K562 (cell line): ENCODE measurements around the gene GNAI2. TPM values are rescaled to one million over a fixed set of nuclear protein-coding genes. Genes with fewer than 3 reads are reported as not detected.
A peak's percentile ranks its signal among the peaks of the same experiment; 100 is the strongest.

Experiments used
- ATAC-seq: fragments of 200-7000 bp; cut with Tn5 transposase; 3 replicates; pipeline ENCODE4 v1.9.1; 2020; ENCODE audit warnings: moderate library complexity
- BruUV-seq: library from RNA; stranded (reverse); fragments of 400-500 nt; replicated peaks from 2 replicates; lab custom pipeline; 2021; lab: Mats Ljungman, UMichigan
- CTCF ChIA-PET: fragments of 300-600 bp; formaldehyde crosslinking; extraction: SDS; loops from one replicate; lab custom pipeline; 2021; ENCODE audit warnings: low intra/inter-chr PET ratio; lab: Yijun Ruan, JAX
- POLR2A ChIA-PET: fragments of 300-600, 350-650 bp; sonication (Branson Sonifier 250); formaldehyde crosslinking; extraction: SDS; loops from one replicate; lab custom pipeline; 2021; ENCODE audit warnings: antibody characterized with exemption, inconsistent platforms; lab: Yijun Ruan, JAX
- DNase-seq, 4 experiments: peaks; one replicate each; pipeline versions ENCODE4 v3.0.0 to v3.0.0-alpha.2; 2011 to 2018; ENCODE audit warnings: low spot score in 3 of 4, mixed read lengths in 3 of 4; ENCODE audit errors: extremely low read depth in 1 of 4
- FAIRE-seq: peaks from 2 replicates; lab custom pipeline; 2011; peaks lifted over from hg19 to GRCh38; lab: Jason Lieb, UNC
- H2AFZ ChIP-seq: 2 replicates; pipeline ENCODE4 v1.6.0; 2011; ENCODE audit warnings: low read depth, low read length, control low read depth, inconsistent platforms
- H3K27ac ChIP-seq: fragments of 200-600 bp; 3 replicates; pipeline ENCODE4 v1.8.0; 2011; ENCODE audit warnings: low read depth, mild to moderate bottlenecking, control low read depth, inconsistent platforms, low read length, moderate library complexity, mixed read lengths; ENCODE audit errors: extremely low read depth
- H3K27me3 ChIP-seq, 2 experiments: fragments of 300-600 bp in 1 of 2; 2 replicates in 1 of 2; 3 replicates in 1 of 2; pipeline versions ENCODE4 v1.6.0 to v1.8.0; 2011; ENCODE audit warnings: inconsistent platforms in 2 of 2, low read length in 2 of 2, mild to moderate bottlenecking in 1 of 2, mixed read lengths in 1 of 2, moderate library complexity in 1 of 2; ENCODE audit not compliant: control insufficient read depth in 2 of 2, insufficient read depth in 2 of 2
- H3K36me3 ChIP-seq: fragments of 300-600 bp; 3 replicates; pipeline ENCODE4 v1.8.0; 2011; ENCODE audit warnings: mild to moderate bottlenecking, low read length, inconsistent platforms; ENCODE audit not compliant: control insufficient read depth, insufficient read depth
- H3K4me1 ChIP-seq, 2 experiments: fragments of 200-600 bp in 1 of 2; replicated peaks in 1 of 2; 2 replicates in 1 of 2; 3 replicates in 1 of 2; pipeline versions ENCODE4 v1.5.1 to v1.8.0; 2011; ENCODE audit warnings: inconsistent platforms in 2 of 2, low read length in 2 of 2, mild to moderate bottlenecking in 1 of 2, mixed read lengths in 1 of 2, moderate library complexity in 1 of 2; ENCODE audit not compliant: control insufficient read depth in 2 of 2, insufficient read depth in 2 of 2
- H3K4me2 ChIP-seq: 2 replicates; pipeline ENCODE4 v1.6.1; 2011; ENCODE audit warnings: low read length, control low read depth, inconsistent platforms, mixed read lengths; ENCODE audit not compliant: insufficient read depth
- H3K4me3 ChIP-seq: fragments of 200-600 bp; sonication (generic), shearing (Covaris generic); 2 replicates; pipeline ENCODE4 v1.5.1; 2016; ENCODE audit warnings: control low read depth, inconsistent platforms
- H3K79me2 ChIP-seq: fragments of 200-600 bp; 3 replicates; pipeline ENCODE4 v1.8.0; 2011; ENCODE audit warnings: low read length, inconsistent platforms; ENCODE audit not compliant: control insufficient read depth, insufficient read depth
- H3K9ac ChIP-seq, 2 experiments: 2 replicates each; pipeline versions ENCODE4 v1.6.0 to v1.6.1; 2011; ENCODE audit warnings: low read depth in 2 of 2, low read length in 2 of 2, control low read depth in 1 of 2, inconsistent platforms in 1 of 2, mild to moderate bottlenecking in 1 of 2, mixed read lengths in 1 of 2; ENCODE audit not compliant: insufficient read depth in 1 of 2
- H3K9me1 ChIP-seq: one replicate; pipeline ENCODE4 v1.6.0; 2011; ENCODE audit warnings: inconsistent platforms, mild to moderate bottlenecking, low read length, moderate library complexity; ENCODE audit not compliant: control insufficient read depth, insufficient read depth
- H3K9me3 ChIP-seq: replicated peaks from 2 replicates; pipeline ENCODE4 v1.5.1; 2011; ENCODE audit warnings: low read depth, low read length, inconsistent platforms; ENCODE audit not compliant: control insufficient read depth, insufficient read depth
- H4K20me1 ChIP-seq: replicated peaks from 2 replicates; pipeline ENCODE4 v1.6.1; 2011; ENCODE audit warnings: low read length, inconsistent platforms, mixed read lengths; ENCODE audit not compliant: control insufficient read depth, insufficient read depth
- ARHGAP35 ChIP-seq: fragments of 450-650 bp; IDR thresholded peaks from 2 replicates; pipeline ENCODE4 v1.6.1; 2018; ENCODE audit not compliant: partially characterized antibody
- BHLHE40 ChIP-seq: IDR thresholded peaks from 2 replicates; pipeline ENCODE4 v1.6.1; 2011; ENCODE audit warnings: low read length, improper control_type of control experiment
- SPI1 ChIP-seq: IDR thresholded peaks from 2 replicates; pipeline ENCODE4 v1.6.1; 2011; ENCODE audit warnings: low read depth, low read length, control low read depth, borderline replicate concordance
- WGBS: fragments of 100-300 bp; shearing (Covaris generic); methylation state at CpG from one replicate; pipeline ENCODE4 v1.1.6; 2016; ENCODE audit warnings: low coverage, mixed read lengths; ENCODE audit not compliant: insufficient coverage; ENCODE audit errors: missing lambda C conversion rate; 5-methylcytosine and 5-hydroxymethylcytosine counted together
- in situ Hi-C: fragments of 300-500 bp; cut with MboI; formaldehyde crosslinking; loops from 4 replicates; pipeline ENCODE4 v1.15.0; 2018; ENCODE audit warnings: inconsistent platforms, mixed read lengths
- intact Hi-C: fragments of 100-400 bp; cut with micrococcal nuclease; formaldehyde crosslinking; loops from 2 replicates; pipeline ENCODE4 v1.14.2; 2022
- polyA plus RNA-seq, 8 experiments: library from polyadenylated mRNA; depleted of rRNA in 4 of 8; stranded (reverse) in 5 of 8; unstranded in 3 of 8; fragments of >200 nt; fragmentation: Nextera tagmentation in 2 of 8; fragmentation: Illumina TruSeq in 1 of 8; extraction: Ambion mirVana in 2 of 8; extraction: Trizol in 1 of 8; gene quantifications; 2 replicates each; pipeline versions ENCODE4 v1.2.1 to v1.2.3, GENCODE V29; 2011 to 2014; ENCODE audit warnings: inconsistent platforms in 1 of 8, missing spikeins in 1 of 8
- total RNA-seq, 7 experiments: library from RNA; depleted of rRNA in 6 of 7; stranded (reverse); fragments of >200 nt in 6 of 7; fragmentation: Illumina TruSeq in 2 of 7; extraction: Trizol in 2 of 7; gene quantifications; 2 replicates each; pipeline versions ENCODE4 v1.2.1 to v1.2.3, GENCODE V29; 2011 to 2021; ENCODE audit warnings: low replicate concordance in 1 of 7
- TF ChIP-seq, protein P1 (sequence below), 2 experiments: fragments of 450-650 bp in 1 of 2; IDR thresholded peaks; 2 replicates each; pipeline ENCODE4 v1.6.1; 2011 to 2017; ENCODE audit warnings: low read depth in 2 of 2, antibody characterized with exemption in 1 of 2, borderline replicate concordance in 1 of 2, low read length in 1 of 2, mild to moderate bottlenecking in 1 of 2, mixed read lengths in 1 of 2; ENCODE audit not compliant: control insufficient read depth in 1 of 2
- TF ChIP-seq, protein P2 (sequence below): fragments of 450-650 bp; IDR thresholded peaks from 2 replicates; pipeline ENCODE4 v1.6.1; 2018; ENCODE audit not compliant: partially characterized antibody
- TF ChIP-seq, protein P3 (sequence below): sonication (generic); formaldehyde crosslinking; IDR thresholded peaks from 2 replicates; pipeline ENCODE4 v1.8.0; 2022; ENCODE audit warnings: mild to moderate bottlenecking, missing genetic modification reagents, borderline replicate concordance
- TF ChIP-seq, protein P4 (sequence below): fragments of 450-650 bp; formaldehyde crosslinking; IDR thresholded peaks from 2 replicates; pipeline ENCODE4 v1.4.0; 2020; ENCODE audit warnings: mild to moderate bottlenecking
- TF ChIP-seq, protein P5 (sequence below): fragments of 450-650 bp; IDR thresholded peaks from 2 replicates; pipeline ENCODE4 v1.6.1; 2014; ENCODE audit warnings: low read depth, mild to moderate bottlenecking, moderate library complexity, borderline replicate concordance

GNAI2 gene
- total and polyA plus RNA-seq, 9 of the 15 experiments (the other 6 are each of a cell fraction or from before 2014, with no cell fraction given) = 1.1 to 72.2 (median 42.7) TPM

DNA sequence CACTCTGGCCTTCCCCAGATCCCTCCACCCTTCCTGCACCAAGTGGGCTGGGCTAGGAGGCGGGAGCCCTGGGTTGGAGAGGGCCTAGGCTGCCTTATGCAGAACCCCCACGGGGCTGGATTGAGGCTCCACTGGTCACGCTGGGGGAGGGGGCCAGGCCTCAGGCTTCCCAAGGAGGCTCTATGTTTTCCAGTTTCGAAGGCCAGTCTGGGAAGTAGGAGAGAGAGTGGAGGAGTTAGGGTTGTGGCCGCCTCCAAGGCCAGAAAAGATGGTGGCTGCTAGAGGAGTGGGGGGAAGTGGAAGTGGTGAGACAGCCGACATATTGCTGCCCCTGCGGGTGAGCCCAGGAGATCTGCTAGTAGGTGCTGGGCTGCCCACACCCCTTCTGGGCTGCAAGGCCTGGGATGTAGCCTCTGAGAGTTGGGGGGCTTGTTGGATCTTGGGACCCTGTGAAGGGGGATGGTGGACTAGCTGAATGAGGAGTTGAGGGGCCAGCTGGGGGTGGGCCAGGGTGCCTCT is 1.2 kb downstream of the GNAI2 start:
- FAIRE-seq (no peak), DNase-seq (peak in 3 of 4 experiments; percentile 22 to 45 (median 27)), ATAC-seq (no peak)
- Histone ChIP-seq H2AFZ (no peak overlapping the region), H3K4me2 (peak overlapping the region; percentile 80), H3K79me2 (peaks cover 34% of the 10 kb centered on the region), H3K27ac (0 out of 3 replicates have a peak overlapping the region, but pooled peaks have one; percentile 8), H3K27me3 (no peaks in the 10 kb centered on the region), H3K4me3 (peak overlapping the region; percentile 73), H3K36me3 (peaks cover 4% of the 10 kb centered on the region; the same call in 1 of the 3 replicates), H3K4me1 (peaks cover 36 to 67% of the 10 kb centered on the region in 2 experiments), H3K9me1 (no peaks in the 10 kb centered on the region), H4K20me1 (no peaks in the 10 kb centered on the region), H3K9me3 (no peaks in the 10 kb centered on the region), H3K9ac (peak overlapping the region in 1 of 2 experiments; percentile 95; a peak in 3 of 4 replicates)
- intact Hi-C loops (no loop called here), in situ Hi-C loops (no loop called here)
- no TSS peak for BruUV-seq
- POLR2A ChIA-PET = interaction anchor here (0.6 to 0.7 kb wide), 2 partner anchors 79 to 119 kb away, joined by 3 read pairs; no protein-coding TSS in a partner anchor
- CTCF ChIA-PET = no interaction called here
- whole genome bisulfite sequencing = 29% methylated on average over 7 of the region's 7 CpGs
- TF ChIP-seq, protein P1, sequence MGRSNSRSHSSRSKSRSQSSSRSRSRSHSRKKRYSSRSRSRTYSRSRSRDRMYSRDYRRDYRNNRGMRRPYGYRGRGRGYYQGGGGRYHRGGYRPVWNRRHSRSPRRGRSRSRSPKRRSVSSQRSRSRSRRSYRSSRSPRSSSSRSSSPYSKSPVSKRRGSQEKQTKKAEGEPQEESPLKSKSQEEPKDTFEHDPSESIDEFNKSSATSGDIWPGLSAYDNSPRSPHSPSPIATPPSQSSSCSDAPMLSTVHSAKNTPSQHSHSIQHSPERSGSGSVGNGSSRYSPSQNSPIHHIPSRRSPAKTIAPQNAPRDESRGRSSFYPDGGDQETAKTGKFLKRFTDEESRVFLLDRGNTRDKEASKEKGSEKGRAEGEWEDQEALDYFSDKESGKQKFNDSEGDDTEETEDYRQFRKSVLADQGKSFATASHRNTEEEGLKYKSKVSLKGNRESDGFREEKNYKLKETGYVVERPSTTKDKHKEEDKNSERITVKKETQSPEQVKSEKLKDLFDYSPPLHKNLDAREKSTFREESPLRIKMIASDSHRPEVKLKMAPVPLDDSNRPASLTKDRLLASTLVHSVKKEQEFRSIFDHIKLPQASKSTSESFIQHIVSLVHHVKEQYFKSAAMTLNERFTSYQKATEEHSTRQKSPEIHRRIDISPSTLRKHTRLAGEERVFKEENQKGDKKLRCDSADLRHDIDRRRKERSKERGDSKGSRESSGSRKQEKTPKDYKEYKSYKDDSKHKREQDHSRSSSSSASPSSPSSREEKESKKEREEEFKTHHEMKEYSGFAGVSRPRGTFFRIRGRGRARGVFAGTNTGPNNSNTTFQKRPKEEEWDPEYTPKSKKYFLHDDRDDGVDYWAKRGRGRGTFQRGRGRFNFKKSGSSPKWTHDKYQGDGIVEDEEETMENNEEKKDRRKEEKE (IDR thresholded peaks at IDR 0.05; ENCODE audit: borderline replicate concordance in 1 of 2, control insufficient read depth in 1 of 2, low read depth in 2 of 2, low read length in 1 of 2) = no peak
- TF ChIP-seq, protein P2, sequence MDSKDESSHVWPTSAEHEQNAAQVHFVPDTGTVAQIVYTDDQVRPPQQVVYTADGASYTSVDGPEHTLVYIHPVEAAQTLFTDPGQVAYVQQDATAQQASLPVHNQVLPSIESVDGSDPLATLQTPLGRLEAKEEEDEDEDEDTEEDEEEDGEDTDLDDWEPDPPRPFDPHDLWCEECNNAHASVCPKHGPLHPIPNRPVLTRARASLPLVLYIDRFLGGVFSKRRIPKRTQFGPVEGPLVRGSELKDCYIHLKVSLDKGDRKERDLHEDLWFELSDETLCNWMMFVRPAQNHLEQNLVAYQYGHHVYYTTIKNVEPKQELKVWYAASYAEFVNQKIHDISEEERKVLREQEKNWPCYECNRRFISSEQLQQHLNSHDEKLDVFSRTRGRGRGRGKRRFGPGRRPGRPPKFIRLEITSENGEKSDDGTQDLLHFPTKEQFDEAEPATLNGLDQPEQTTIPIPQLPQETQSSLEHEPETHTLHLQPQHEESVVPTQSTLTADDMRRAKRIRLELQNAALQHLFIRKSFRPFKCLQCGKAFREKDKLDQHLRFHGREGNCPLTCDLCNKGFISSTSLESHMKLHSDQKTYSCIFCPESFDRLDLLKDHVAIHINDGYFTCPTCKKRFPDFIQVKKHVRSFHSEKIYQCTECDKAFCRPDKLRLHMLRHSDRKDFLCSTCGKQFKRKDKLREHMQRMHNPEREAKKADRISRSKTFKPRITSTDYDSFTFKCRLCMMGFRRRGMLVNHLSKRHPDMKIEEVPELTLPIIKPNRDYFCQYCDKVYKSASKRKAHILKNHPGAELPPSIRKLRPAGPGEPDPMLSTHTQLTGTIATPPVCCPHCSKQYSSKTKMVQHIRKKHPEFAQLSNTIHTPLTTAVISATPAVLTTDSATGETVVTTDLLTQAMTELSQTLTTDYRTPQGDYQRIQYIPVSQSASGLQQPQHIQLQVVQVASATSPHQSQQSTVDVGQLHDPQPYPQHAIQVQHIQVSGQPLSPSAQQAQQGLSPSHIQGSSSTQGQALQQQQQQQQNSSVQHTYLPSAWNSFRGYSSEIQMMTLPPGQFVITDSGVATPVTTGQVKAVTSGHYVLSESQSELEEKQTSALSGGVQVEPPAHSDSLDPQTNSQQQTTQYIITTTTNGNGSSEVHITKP = no peak
- TF ChIP-seq, protein P3, sequence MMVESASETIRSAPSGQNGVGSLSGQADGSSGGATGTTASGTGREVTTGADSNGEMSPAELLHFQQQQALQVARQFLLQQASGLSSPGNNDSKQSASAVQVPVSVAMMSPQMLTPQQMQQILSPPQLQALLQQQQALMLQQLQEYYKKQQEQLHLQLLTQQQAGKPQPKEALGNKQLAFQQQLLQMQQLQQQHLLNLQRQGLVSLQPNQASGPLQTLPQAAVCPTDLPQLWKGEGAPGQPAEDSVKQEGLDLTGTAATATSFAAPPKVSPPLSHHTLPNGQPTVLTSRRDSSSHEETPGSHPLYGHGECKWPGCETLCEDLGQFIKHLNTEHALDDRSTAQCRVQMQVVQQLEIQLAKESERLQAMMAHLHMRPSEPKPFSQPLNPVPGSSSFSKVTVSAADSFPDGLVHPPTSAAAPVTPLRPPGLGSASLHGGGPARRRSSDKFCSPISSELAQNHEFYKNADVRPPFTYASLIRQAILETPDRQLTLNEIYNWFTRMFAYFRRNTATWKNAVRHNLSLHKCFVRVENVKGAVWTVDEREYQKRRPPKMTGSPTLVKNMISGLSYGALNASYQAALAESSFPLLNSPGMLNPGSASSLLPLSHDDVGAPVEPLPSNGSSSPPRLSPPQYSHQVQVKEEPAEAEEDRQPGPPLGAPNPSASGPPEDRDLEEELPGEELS (CRISPR knock-in tag) = no peak
- TF ChIP-seq BHLHE40 = no peak
- TF ChIP-seq, protein P4, sequence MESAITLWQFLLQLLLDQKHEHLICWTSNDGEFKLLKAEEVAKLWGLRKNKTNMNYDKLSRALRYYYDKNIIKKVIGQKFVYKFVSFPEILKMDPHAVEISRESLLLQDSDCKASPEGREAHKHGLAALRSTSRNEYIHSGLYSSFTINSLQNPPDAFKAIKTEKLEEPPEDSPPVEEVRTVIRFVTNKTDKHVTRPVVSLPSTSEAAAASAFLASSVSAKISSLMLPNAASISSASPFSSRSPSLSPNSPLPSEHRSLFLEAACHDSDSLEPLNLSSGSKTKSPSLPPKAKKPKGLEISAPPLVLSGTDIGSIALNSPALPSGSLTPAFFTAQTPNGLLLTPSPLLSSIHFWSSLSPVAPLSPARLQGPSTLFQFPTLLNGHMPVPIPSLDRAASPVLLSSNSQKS = no peak
- TF ChIP-seq, protein P5, sequence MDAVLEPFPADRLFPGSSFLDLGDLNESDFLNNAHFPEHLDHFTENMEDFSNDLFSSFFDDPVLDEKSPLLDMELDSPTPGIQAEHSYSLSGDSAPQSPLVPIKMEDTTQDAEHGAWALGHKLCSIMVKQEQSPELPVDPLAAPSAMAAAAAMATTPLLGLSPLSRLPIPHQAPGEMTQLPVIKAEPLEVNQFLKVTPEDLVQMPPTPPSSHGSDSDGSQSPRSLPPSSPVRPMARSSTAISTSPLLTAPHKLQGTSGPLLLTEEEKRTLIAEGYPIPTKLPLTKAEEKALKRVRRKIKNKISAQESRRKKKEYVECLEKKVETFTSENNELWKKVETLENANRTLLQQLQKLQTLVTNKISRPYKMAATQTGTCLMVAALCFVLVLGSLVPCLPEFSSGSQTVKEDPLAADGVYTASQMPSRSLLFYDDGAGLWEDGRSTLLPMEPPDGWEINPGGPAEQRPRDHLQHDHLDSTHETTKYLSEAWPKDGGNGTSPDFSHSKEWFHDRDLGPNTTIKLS = no peak
- no peak for TF ChIP-seq ARHGAP35
- TF ChIP-seq SPI1 = 0 out of 2 replicates have a peak, but pooled peaks have one; percentile 26
